Skeletal muscle tissue (tissue), 4 donors: ENCODE measurements around the gene VEGFB. TPM values are rescaled to one million over a fixed set of nuclear protein-coding genes. Genes with fewer than 3 reads are reported as not detected.

Source experiments
- H3K27ac ChIP-seq: one replicate; pipeline ENCODE4 v1.7.0; 2013; ENCODE audit warnings: mild to moderate bottlenecking, low read depth, low read length, inconsistent platforms
- H3K27me3 ChIP-seq, 3 donors: one replicate each; pipeline ENCODE4 v1.7.0; 2013; ENCODE audit warnings: low read length in 3 of 3; ENCODE audit not compliant: control insufficient read depth in 3 of 3, insufficient read depth in 3 of 3
- H3K36me3 ChIP-seq, 3 donors: one replicate each; pipeline ENCODE4 v1.7.0; 2013; ENCODE audit warnings: low read length in 3 of 3; ENCODE audit not compliant: control insufficient read depth in 3 of 3, insufficient read depth in 3 of 3
- H3K4me1 ChIP-seq, 3 donors: one replicate each; pipeline ENCODE4 v1.7.0; 2013; ENCODE audit warnings: low read length in 3 of 3, mild to moderate bottlenecking in 3 of 3; ENCODE audit not compliant: control insufficient read depth in 3 of 3, insufficient read depth in 3 of 3
- H3K4me3 ChIP-seq, 3 donors: one replicate each; pipeline ENCODE4 v1.7.0; 2013; ENCODE audit warnings: low read length in 3 of 3
- H3K9ac ChIP-seq, 3 donors: one replicate each; pipeline ENCODE4 v1.7.0; 2013; ENCODE audit warnings: low read length in 3 of 3, mild to moderate bottlenecking in 3 of 3, moderate library complexity in 2 of 3, low read depth in 1 of 3
- H3K9me3 ChIP-seq, 3 donors: one replicate each; pipeline ENCODE4 v1.7.0; 2013; ENCODE audit warnings: low read length in 3 of 3; ENCODE audit not compliant: control insufficient read depth in 3 of 3
- total RNA-seq: library from RNA; depleted of rRNA; stranded (reverse); fragments of >200 nt; gene quantifications from one replicate; pipeline ENCODE4 v1.2.3, GENCODE V29; 2014
- donor health status: Osteomylitis.

The VEGFB gene
- total RNA-seq: 24.5 TPM

- peaks cover 28 to 35% (median 34%) of the 10 kb centered on the region in 3 donors for H3K4me1 ChIP-seq
- H3K9me3 ChIP-seq: no peaks in the 10 kb centered on the region
- H3K36me3 ChIP-seq: peaks cover 16 to 21% (median 20%) of the 10 kb centered on the region in 3 donors
- peak within 1 kb of the TSS; percentile 70 to 82 (median 79) for H3K4me3 ChIP-seq
- peak within 1 kb of the TSS; percentile 70 to 89 (median 71) for H3K9ac ChIP-seq
- H3K27ac ChIP-seq: peak within 1 kb of the TSS; percentile 74
- H3K27me3 ChIP-seq: no peaks in the 10 kb centered on the region
Measured at GRCh38 chr11:64233913-64234586, at the start of gene VEGFB. VEGFB (plus strand) TSS chr11:64234584; CDS start chr11:64234834, 250 bp downstream.

GRCh38 chr11:64185175-64185692 lies 49.1 kb upstream of the VEGFB start:
- Histone ChIP-seq H3K27ac (peak overlapping the region; percentile 92), H3K36me3 (peaks cover 0 to 4% (median 0%) of the 10 kb centered on the region in 3 donors), H3K9ac (peak overlapping the region; percentile 78 to 93 (median 90)), H3K4me3 (peak overlapping the region; percentile 75 to 92 (median 90)), H3K27me3 (no peaks in the 10 kb centered on the region), H3K4me1 (peaks cover 37 to 51% (median 43%) of the 10 kb centered on the region in 3 donors), H3K9me3 (no peaks in the 10 kb centered on the region)

GRCh38 chr11:64185693-64186491 lies 48.5 kb upstream of the VEGFB start, which contains the start of gene STIP1:
STIP1 (plus strand) TSS chr11:64186171; CDS start chr11:64186262, 91 bp downstream.
- no peaks in the 10 kb centered on the region for H3K27me3 ChIP-seq
- no peaks in the 10 kb centered on the region for H3K9me3 ChIP-seq
- H3K27ac ChIP-seq: peak within 1 kb of the TSS; percentile 92
- peak within 1 kb of the TSS; percentile 75 to 92 (median 90) for H3K4me3 ChIP-seq
- H3K4me1 ChIP-seq: peaks cover 30 to 45% (median 37%) of the 10 kb centered on the region in 3 donors
- H3K9ac ChIP-seq: peak within 1 kb of the TSS; percentile 78 to 93 (median 90)
- peaks cover 0 to 4% (median 0%) of the 10 kb centered on the region in 3 donors for H3K36me3 ChIP-seq

GRCh38 chr11:64186492-64187165 lies 47.8 kb upstream of the VEGFB start:
- Histone ChIP-seq H3K36me3 (peaks cover 0 to 4% (median 0%) of the 10 kb centered on the region in 3 donors), H3K9ac (no peak overlapping the region), H3K27ac (no peak overlapping the region), H3K4me3 (no peak overlapping the region), H3K9me3 (no peaks in the 10 kb centered on the region), H3K27me3 (no peaks in the 10 kb centered on the region), H3K4me1 (peaks cover 23 to 37% (median 32%) of the 10 kb centered on the region in 3 donors)

GRCh38 chr11:64192434-64192833 lies 42.0 kb upstream of the VEGFB start:
- Histone ChIP-seq H3K36me3 (peaks cover 44 to 54% (median 47%) of the 10 kb centered on the region in 3 donors), H3K27me3 (no peaks in the 10 kb centered on the region), H3K4me3 (no peak overlapping the region)

GRCh38 chr11:64196626-64197025 lies 37.8 kb upstream of the VEGFB start:
- Histone ChIP-seq H3K4me3 (no peak overlapping the region), H3K27ac (no peak overlapping the region), H3K36me3 (peaks cover 71 to 83% (median 77%) of the 10 kb centered on the region in 3 donors), H3K4me1 (no peaks in the 10 kb centered on the region), H3K9me3 (no peaks in the 10 kb centered on the region), H3K9ac (no peak overlapping the region), H3K27me3 (no peaks in the 10 kb centered on the region)

More at GRCh38 chr11:64192434-64192833, 42.0 kb upstream of the VEGFB start:
- Histone ChIP-seq H3K9ac (no peak overlapping the region), H3K4me1 (peaks cover 0 to 3% (median 0%) of the 10 kb centered on the region in 3 donors), H3K9me3 (no peaks in the 10 kb centered on the region), H3K27ac (no peak overlapping the region)

- Histone ChIP-seq H3K36me3 (peaks cover 76 to 85% (median 84%) of the 10 kb centered on the region in 3 donors), H3K9me3 (no peaks in the 10 kb centered on the region), H3K4me3 (no peak overlapping the region), H3K9ac (no peak overlapping the region), H3K27me3 (no peaks in the 10 kb centered on the region), H3K27ac (no peak overlapping the region), H3K4me1 (peaks cover 2 to 8% (median 6%) of the 10 kb centered on the region in 3 donors)
Measured at GRCh38 chr11:64198511-64198910, 35.9 kb upstream of the VEGFB start.

- H3K9ac ChIP-seq: no peak overlapping the region
- no peaks in the 10 kb centered on the region for H3K27me3 ChIP-seq
- H3K36me3 ChIP-seq: peaks cover 59 to 69% (median 67%) of the 10 kb centered on the region in 3 donors
- no peaks in the 10 kb centered on the region for H3K9me3 ChIP-seq
- no peak overlapping the region for H3K4me3 ChIP-seq
- H3K4me1 ChIP-seq: peaks cover 12 to 25% (median 25%) of the 10 kb centered on the region in 3 donors
- H3K27ac ChIP-seq: no peak overlapping the region
Measured at GRCh38 chr11:64201543-64201942, 32.8 kb upstream of the VEGFB start.

GRCh38 chr11:64202992-64203391 lies 31.4 kb upstream of the VEGFB start:
- Histone ChIP-seq H3K36me3 (peaks cover 44 to 57% (median 57%) of the 10 kb centered on the region in 3 donors), H3K4me1 (peaks cover 17 to 38% (median 31%) of the 10 kb centered on the region in 3 donors), H3K9ac (peak overlapping the region in 1 of 3 donors; percentile 0), H3K9me3 (no peaks in the 10 kb centered on the region), H3K27ac (no peak overlapping the region), H3K27me3 (no peaks in the 10 kb centered on the region), H3K4me3 (no peak overlapping the region)
